Suprapubic skin (tissue), 4 donors: Measurements from ENCODE around the gene WDR38.

Experiments
- EP300 ChIP-seq: sonication (generic); formaldehyde crosslinking; IDR thresholded peaks from one replicate; pipeline ENCODE4 v1.6.1; 2017; ENCODE audit warnings: antibody characterized with exemption
- POLR2A ChIP-seq, 2 donors: fragments of 450-650 bp; IDR thresholded peaks; one replicate each; pipeline ENCODE4 v1.6.1; 2017; ENCODE audit warnings: antibody characterized with exemption in 2 of 2, mild to moderate bottlenecking in 2 of 2, moderate library complexity in 2 of 2
- POLR2AphosphoS5 ChIP-seq, 3 donors: sonication (generic); formaldehyde crosslinking; IDR thresholded peaks; one replicate each; pipeline ENCODE4 v1.6.1; 2017; ENCODE audit warnings: antibody characterized with exemption in 3 of 3
- TF ChIP-seq, protein P1 (sequence below), 2 donors: fragments of 200-600 bp in 1 of 2; fragments of 450-650 bp in 1 of 2; sonication (generic) in 1 of 2; IDR thresholded peaks; one replicate each; pipeline ENCODE4 v1.5.1; 2016 to 2019; ENCODE audit warnings: antibody characterized with exemption in 2 of 2, mild to moderate bottlenecking in 1 of 2, moderate library complexity in 1 of 2

DNA sequence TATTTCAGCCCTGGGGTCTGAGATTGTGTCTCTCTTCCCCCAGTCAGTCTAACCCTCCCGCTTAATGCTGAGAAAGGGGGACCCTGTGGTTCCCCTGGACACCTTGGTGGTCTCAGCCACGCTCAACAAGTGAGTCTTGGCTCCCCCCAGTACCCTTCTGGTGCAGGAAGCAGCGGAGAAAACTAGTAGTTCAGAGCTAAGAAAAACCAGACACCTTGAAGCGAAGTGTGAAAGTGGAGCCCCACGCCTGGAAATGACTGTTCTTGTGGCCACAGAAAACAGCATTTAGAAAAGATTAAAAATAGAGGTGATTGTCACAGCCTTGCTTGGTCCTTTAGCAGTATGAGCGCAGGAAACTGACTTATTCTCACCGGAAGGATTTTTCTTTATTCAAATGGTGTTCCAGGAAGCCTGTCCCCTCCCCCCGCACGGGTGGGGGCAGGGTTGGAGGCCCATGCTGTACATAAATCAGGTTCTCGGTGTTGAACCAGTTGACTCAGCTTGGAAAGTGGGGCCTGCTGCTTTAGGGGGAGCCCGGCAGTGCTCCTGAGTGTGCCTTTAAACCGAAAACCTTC, 16.8 kb downstream of the WDR38 start:
- TF ChIP-seq, protein P1, sequence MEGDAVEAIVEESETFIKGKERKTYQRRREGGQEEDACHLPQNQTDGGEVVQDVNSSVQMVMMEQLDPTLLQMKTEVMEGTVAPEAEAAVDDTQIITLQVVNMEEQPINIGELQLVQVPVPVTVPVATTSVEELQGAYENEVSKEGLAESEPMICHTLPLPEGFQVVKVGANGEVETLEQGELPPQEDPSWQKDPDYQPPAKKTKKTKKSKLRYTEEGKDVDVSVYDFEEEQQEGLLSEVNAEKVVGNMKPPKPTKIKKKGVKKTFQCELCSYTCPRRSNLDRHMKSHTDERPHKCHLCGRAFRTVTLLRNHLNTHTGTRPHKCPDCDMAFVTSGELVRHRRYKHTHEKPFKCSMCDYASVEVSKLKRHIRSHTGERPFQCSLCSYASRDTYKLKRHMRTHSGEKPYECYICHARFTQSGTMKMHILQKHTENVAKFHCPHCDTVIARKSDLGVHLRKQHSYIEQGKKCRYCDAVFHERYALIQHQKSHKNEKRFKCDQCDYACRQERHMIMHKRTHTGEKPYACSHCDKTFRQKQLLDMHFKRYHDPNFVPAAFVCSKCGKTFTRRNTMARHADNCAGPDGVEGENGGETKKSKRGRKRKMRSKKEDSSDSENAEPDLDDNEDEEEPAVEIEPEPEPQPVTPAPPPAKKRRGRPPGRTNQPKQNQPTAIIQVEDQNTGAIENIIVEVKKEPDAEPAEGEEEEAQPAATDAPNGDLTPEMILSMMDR (IDR thresholded peaks at IDR 0.05): no peak
- no peak for TF ChIP-seq POLR2A (IDR thresholded peaks at IDR 0.05)
- no peak for TF ChIP-seq EP300
- TF ChIP-seq POLR2AphosphoS5 (IDR thresholded peaks at IDR 0.05): no peak
